SK-N-SH (cell line): ENCODE data around the gene MRGPRG.

Source experiments
- POLR2AphosphoS5 ChIP-seq: IDR thresholded peaks from 2 replicates; pipeline ENCODE4 v1.6.1; 2012; ENCODE audit warnings: low read depth, low read length
- TF ChIP-seq, protein P1 (sequence below): fragments of 200-600 bp; sonication (generic); IDR thresholded peaks from 2 replicates; pipeline ENCODE4 v1.6.1; 2017; ENCODE audit warnings: antibody characterized with exemption, mild to moderate bottlenecking, moderate library complexity

DNA sequence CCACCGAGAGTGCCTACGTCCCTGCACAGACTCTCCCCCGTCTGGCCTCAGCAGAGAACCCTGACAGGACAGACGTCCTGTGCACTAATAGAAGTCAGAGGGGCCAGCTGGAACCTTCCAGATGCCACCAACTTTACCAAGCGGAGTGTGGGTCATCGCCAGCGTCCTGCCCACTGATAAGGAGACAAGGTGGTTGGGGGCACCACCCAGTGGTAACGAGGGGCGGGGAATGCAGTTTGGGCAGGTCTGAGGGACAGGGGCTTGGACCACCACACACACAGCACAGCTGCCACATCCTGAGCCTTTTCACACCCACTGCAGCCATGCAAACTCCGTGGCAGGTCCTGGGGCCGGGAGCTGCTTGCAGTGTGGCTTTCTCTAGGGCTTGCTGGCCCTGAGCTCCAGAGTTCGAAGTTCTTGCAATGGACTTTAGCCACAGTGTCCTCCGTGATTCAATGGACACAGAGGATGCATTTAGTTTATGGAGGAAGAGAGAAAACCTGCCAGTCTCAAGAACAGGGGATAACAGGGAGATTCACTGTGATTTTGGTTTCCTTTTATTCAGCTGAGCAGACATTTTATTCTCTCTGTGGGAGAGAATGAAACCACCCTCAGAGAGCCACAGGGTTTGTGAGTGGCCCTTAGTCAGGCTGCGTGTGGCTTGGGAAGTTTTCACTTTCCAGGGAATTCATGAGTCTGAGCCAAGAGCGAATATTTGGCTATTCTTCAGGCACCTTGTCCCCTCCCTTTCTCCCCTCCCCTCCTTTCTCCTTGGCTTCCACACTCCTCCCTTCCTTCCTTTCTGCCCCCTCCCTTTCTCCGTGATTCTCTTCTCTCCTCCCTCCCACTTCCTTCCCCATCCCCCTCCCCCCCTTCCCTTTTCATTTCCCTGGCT is 13.1 kb downstream of the MRGPRG start:
- TF ChIP-seq POLR2AphosphoS5, result no peak
- TF ChIP-seq, protein P1, sequence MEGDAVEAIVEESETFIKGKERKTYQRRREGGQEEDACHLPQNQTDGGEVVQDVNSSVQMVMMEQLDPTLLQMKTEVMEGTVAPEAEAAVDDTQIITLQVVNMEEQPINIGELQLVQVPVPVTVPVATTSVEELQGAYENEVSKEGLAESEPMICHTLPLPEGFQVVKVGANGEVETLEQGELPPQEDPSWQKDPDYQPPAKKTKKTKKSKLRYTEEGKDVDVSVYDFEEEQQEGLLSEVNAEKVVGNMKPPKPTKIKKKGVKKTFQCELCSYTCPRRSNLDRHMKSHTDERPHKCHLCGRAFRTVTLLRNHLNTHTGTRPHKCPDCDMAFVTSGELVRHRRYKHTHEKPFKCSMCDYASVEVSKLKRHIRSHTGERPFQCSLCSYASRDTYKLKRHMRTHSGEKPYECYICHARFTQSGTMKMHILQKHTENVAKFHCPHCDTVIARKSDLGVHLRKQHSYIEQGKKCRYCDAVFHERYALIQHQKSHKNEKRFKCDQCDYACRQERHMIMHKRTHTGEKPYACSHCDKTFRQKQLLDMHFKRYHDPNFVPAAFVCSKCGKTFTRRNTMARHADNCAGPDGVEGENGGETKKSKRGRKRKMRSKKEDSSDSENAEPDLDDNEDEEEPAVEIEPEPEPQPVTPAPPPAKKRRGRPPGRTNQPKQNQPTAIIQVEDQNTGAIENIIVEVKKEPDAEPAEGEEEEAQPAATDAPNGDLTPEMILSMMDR, result no peak
